ENCODE measurements around the gene TSPAN17.

Gene TSPAN17, protein sequence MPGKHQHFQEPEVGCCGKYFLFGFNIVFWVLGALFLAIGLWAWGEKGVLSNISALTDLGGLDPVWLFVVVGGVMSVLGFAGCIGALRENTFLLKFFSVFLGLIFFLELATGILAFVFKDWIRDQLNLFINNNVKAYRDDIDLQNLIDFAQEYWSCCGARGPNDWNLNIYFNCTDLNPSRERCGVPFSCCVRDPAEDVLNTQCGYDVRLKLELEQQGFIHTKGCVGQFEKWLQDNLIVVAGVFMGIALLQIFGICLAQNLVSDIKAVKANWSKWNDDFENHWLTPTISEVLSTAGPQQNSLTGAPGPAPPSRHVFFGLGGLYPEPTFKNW

DNA sequence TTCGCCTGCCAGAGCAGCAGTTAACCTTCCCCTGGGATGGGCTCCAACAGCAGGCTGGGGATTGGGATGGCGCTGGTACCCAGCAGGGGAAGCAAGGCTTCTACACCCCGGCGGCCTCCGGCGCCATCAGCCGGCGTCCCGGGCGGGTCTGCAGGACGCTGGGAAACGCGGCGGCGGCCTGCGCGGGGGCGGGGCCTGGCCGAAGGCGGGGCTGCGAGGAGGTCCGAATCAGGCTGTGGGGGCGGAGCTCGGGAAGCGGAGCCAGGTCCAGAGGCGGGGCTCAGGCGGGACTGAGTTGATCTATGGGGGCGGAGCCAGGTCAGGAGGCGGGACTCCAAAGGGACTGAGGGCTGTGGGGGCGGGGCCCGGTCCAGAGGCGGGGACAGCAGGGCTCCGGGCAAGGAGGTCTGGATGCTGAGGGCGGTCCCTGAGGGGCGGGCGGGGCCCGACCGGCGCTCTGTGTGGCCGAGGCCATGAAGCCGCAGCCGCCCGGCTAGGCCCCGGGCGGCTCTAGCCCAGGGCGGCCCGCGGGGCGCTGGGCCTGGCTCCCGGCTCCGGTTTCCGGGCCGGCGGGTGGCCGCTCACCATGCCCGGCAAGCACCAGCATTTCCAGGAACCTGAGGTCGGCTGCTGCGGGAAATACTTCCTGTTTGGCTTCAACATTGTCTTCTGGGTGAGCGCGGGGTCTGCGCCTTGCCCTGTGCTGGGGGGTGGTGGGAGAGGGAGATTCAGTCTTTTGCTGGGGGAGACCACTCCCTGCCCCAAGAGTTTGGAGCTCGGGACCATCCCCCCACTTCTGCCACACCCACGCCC lies at the start of gene TSPAN17:
Gene TSPAN17 (plus strand): TSS at position 455 of the 813 bp plus-strand sequence. CDS start 132 bp downstream, at position 587.
- TF ChIP-seq, protein P1, sequence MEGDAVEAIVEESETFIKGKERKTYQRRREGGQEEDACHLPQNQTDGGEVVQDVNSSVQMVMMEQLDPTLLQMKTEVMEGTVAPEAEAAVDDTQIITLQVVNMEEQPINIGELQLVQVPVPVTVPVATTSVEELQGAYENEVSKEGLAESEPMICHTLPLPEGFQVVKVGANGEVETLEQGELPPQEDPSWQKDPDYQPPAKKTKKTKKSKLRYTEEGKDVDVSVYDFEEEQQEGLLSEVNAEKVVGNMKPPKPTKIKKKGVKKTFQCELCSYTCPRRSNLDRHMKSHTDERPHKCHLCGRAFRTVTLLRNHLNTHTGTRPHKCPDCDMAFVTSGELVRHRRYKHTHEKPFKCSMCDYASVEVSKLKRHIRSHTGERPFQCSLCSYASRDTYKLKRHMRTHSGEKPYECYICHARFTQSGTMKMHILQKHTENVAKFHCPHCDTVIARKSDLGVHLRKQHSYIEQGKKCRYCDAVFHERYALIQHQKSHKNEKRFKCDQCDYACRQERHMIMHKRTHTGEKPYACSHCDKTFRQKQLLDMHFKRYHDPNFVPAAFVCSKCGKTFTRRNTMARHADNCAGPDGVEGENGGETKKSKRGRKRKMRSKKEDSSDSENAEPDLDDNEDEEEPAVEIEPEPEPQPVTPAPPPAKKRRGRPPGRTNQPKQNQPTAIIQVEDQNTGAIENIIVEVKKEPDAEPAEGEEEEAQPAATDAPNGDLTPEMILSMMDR (IDR thresholded peaks at IDR 0.05) = peak; percentile 29; the same call in 1 of the 2 replicates

DNA sequence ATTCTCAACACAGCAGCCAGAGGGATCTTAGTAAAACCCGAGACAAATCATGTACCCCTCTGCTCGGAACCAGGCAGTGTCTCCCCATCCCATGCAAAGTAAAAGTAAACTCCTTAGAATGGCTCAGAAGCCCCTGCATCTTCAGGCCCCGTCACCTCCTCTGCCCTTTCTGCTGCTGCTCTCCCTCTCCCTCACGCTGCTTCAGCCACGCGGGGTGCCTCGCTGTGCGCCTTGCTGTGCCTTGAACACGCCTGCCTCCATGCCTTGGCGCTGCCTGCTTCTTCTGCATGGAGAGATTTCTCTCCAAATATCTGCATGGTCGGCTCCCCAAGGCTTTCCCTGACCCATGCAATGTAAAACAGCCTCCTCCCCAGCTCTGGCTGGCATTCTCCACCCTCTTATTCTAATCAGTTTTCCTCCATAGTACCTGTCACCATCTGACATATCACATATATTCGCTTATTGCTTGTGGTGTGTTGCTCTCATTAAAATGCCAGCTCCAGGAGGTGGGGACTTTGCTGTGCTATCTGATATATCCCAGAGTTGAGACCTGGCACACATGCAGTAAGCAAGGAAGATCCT lies 45.3 kb upstream of the TSPAN17 start:
- TF ChIP-seq, protein P1 (IDR thresholded peaks at IDR 0.05) = no peak

DNA sequence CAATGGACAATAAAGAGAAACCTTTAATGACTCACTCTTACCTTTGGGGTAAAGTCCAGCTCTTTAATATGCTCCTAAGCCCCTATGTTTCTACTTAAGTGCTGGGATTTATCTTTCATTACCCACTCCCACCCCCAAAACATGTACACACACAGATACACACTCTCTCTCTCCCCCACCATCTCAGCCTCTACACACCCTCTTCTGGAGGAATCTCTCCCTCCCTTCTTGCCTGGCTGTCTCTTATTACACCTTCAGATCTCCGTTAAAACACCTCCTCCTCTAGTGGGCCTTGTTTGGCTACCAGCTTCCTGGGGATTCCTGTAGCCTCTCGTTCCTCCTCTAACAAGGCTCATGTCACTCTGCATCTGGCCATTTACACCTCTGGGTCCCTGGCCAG lies 44.2 kb upstream of the TSPAN17 start:
- TF ChIP-seq, protein P1 (IDR thresholded peaks at IDR 0.05) = no peak

DNA sequence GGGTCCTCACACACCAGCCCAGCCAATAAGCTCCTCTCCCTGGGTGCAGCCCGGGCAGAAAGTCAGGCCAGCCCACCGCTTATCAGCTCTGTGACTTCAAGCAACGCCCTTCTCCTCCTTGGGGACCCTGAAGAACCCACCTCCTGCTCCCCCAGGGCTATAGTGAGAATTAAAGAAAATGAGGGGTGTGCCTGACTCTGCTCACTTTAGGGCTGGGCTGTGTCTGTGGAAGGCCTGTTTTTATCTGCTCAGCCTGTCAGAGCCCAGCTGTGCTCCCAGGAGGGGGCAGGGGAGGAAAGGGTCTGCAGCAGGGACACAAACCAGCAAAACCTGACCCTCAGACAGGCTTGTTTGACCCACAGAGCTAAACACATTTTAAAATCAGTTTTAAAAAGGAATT lies 41.3 kb upstream of the TSPAN17 start:
- TF ChIP-seq, protein P1 (IDR thresholded peaks at IDR 0.05) = no peak

DNA sequence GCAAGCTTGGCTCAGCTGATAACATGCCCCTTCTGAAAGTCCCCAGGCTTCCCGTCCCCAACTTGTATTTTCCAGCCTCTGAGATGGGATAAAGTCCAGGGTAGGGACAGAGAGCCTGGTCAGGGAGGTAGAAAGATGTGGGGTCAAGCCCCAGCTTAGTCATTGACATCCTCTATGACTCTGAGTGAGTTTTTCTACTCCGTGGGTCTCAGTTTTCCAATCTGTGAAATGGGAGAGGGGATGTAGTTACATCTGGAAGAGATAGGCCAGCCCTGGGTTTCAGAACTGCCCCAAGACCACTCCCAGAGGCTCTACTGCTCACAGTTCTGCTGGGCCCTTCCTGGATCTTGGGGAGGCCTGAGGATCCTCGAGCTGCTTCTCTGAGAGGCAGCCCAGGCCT lies 40.4 kb upstream of the TSPAN17 start:
- TF ChIP-seq, protein P1 (IDR thresholded peaks at IDR 0.05) = no peak

DNA sequence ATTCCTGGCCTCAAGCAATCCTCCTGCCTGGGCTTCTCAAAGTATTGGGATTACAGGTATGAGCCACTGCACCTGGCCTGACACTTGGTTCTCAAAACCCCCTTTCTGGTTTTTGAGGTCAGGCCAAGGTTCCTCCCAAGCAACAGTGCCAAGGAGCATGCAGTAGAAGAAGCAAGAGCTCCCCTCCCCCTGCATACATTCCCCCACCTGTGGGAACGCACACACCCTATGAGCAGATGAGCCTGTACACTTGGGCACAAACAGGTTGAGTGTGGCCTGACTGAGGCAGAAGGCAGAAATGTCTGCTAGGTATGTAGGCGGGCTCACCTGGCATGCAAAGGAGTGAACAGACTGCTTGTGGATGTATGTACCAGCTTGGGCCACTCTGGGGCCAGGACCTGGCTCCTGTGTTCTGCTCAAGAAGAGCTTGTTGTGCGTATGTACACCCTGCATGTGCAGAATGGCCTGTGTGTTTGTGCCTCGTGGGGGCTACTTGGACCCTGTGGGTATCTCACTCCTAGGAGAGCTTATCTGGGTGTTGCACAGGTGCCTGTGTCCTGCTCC lies 39.1 kb upstream of the TSPAN17 start:
- TF ChIP-seq, protein P1 (IDR thresholded peaks at IDR 0.05) = no peak

DNA sequence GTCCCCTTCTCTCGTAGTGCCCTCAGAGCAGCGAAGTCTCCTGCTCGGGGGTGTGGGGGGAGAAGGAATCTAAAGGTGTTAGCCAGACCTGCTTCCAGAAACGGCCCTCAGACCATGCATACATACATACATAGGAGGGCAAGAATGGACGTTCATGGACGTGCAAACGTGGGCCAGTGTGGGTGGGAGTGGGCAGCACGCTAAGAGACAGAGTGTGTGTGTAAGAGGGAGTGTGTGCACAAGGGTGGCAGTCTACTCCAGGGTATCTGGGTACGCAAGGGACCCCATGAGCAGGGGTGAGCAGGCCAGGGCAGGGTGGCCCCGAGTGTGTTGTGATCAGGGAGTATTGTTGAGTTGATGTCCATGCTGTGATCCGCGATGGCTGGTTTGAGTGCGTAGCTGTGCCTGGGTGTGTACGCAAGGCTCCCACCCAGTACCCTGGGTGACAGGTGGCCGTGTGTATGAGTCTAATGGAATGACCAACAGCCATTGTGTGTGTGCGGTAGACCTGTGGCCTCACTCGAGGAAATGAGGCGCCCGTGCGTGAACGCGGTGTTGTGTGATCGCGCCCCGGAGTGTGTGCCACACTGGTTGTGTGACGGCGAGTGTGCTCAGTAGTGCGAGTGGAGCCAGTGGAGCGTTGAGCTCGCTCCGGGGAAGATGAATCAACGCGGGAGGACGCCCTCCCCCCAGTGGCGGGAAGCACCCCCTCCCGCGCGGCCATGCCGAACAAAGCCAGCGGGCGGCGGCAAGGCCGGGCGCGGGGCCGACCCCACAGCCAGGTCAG lies 38.2 kb upstream of the TSPAN17 start:
- TF ChIP-seq, protein P1 (IDR thresholded peaks at IDR 0.05) = no peak

Data from LNCAP (cell line).